ENCODE results near the gene LY6G5C. TPM values are rescaled to one million over a fixed set of nuclear protein-coding genes. Genes with fewer than 3 reads are reported as not detected.

Gene LY6G5C
- total and polyA plus RNA-seq, 9 of the 15 experiments (the other 6 are each of a cell fraction or from before 2014, with no cell fraction given): 0.10 to 0.67 (median 0.46) TPM; not detected in 4

DNA sequence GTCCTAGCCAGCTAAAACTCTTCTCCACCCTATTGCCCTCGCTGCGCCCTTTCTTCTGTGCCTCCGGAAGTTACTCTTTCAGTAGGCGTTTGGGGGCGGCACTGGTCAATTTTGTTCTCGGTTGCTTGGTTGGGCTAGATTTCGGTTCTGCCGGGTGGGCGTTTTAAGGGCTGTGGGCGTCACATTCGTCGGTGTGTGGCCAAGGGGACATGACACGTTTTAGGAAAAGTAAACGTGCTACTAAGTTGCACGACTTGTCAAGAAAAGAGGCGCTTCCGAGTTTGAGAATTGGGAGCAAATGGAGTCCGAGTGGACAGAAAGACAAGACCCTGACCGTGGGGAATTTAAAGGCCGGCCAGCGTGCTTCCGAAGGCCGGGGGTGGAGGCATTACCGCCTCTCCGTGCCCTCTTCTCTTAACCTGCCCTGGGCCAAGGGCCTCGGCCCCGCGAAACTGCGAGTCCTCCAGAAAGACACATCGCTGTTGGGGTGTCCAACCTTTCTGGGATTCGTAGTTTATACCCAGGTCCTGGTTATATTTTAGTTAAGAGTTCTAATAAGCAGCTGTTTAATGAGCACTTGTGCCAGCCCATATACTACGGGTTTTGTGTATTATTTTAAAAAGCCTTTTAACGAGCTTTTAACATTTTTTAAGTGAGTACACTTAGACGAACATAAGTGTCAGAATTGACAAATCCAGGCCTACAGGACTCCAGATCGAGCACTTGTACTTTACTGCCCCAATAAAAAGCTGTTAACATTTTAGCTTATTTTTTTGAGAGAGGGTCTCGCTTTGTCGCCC is 27.7 kb downstream of the LY6G5C start (continued):
- TF ChIP-seq, protein P1, sequence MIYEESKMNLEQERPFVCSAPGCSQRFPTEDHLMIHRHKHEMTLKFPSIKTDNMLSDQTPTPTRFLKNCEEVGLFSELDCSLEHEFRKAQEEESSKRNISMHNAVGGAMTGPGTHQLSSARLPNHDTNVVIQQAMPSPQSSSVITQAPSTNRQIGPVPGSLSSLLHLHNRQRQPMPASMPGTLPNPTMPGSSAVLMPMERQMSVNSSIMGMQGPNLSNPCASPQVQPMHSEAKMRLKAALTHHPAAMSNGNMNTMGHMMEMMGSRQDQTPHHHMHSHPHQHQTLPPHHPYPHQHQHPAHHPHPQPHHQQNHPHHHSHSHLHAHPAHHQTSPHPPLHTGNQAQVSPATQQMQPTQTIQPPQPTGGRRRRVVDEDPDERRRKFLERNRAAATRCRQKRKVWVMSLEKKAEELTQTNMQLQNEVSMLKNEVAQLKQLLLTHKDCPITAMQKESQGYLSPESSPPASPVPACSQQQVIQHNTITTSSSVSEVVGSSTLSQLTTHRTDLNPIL (CRISPR knock-in tag; IDR thresholded peaks at IDR 0.05): no peak
- TF ChIP-seq, protein P2, sequence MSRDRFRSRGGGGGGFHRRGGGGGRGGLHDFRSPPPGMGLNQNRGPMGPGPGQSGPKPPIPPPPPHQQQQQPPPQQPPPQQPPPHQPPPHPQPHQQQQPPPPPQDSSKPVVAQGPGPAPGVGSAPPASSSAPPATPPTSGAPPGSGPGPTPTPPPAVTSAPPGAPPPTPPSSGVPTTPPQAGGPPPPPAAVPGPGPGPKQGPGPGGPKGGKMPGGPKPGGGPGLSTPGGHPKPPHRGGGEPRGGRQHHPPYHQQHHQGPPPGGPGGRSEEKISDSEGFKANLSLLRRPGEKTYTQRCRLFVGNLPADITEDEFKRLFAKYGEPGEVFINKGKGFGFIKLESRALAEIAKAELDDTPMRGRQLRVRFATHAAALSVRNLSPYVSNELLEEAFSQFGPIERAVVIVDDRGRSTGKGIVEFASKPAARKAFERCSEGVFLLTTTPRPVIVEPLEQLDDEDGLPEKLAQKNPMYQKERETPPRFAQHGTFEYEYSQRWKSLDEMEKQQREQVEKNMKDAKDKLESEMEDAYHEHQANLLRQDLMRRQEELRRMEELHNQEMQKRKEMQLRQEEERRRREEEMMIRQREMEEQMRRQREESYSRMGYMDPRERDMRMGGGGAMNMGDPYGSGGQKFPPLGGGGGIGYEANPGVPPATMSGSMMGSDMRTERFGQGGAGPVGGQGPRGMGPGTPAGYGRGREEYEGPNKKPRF (IDR thresholded peaks at IDR 0.05; ENCODE audit: low read depth, low read length): no peak
- peak; percentile 78 for TF ChIP-seq GTF2A2 (tag; IDR thresholded peaks at IDR 0.05)
- TF ChIP-seq, protein P3, sequence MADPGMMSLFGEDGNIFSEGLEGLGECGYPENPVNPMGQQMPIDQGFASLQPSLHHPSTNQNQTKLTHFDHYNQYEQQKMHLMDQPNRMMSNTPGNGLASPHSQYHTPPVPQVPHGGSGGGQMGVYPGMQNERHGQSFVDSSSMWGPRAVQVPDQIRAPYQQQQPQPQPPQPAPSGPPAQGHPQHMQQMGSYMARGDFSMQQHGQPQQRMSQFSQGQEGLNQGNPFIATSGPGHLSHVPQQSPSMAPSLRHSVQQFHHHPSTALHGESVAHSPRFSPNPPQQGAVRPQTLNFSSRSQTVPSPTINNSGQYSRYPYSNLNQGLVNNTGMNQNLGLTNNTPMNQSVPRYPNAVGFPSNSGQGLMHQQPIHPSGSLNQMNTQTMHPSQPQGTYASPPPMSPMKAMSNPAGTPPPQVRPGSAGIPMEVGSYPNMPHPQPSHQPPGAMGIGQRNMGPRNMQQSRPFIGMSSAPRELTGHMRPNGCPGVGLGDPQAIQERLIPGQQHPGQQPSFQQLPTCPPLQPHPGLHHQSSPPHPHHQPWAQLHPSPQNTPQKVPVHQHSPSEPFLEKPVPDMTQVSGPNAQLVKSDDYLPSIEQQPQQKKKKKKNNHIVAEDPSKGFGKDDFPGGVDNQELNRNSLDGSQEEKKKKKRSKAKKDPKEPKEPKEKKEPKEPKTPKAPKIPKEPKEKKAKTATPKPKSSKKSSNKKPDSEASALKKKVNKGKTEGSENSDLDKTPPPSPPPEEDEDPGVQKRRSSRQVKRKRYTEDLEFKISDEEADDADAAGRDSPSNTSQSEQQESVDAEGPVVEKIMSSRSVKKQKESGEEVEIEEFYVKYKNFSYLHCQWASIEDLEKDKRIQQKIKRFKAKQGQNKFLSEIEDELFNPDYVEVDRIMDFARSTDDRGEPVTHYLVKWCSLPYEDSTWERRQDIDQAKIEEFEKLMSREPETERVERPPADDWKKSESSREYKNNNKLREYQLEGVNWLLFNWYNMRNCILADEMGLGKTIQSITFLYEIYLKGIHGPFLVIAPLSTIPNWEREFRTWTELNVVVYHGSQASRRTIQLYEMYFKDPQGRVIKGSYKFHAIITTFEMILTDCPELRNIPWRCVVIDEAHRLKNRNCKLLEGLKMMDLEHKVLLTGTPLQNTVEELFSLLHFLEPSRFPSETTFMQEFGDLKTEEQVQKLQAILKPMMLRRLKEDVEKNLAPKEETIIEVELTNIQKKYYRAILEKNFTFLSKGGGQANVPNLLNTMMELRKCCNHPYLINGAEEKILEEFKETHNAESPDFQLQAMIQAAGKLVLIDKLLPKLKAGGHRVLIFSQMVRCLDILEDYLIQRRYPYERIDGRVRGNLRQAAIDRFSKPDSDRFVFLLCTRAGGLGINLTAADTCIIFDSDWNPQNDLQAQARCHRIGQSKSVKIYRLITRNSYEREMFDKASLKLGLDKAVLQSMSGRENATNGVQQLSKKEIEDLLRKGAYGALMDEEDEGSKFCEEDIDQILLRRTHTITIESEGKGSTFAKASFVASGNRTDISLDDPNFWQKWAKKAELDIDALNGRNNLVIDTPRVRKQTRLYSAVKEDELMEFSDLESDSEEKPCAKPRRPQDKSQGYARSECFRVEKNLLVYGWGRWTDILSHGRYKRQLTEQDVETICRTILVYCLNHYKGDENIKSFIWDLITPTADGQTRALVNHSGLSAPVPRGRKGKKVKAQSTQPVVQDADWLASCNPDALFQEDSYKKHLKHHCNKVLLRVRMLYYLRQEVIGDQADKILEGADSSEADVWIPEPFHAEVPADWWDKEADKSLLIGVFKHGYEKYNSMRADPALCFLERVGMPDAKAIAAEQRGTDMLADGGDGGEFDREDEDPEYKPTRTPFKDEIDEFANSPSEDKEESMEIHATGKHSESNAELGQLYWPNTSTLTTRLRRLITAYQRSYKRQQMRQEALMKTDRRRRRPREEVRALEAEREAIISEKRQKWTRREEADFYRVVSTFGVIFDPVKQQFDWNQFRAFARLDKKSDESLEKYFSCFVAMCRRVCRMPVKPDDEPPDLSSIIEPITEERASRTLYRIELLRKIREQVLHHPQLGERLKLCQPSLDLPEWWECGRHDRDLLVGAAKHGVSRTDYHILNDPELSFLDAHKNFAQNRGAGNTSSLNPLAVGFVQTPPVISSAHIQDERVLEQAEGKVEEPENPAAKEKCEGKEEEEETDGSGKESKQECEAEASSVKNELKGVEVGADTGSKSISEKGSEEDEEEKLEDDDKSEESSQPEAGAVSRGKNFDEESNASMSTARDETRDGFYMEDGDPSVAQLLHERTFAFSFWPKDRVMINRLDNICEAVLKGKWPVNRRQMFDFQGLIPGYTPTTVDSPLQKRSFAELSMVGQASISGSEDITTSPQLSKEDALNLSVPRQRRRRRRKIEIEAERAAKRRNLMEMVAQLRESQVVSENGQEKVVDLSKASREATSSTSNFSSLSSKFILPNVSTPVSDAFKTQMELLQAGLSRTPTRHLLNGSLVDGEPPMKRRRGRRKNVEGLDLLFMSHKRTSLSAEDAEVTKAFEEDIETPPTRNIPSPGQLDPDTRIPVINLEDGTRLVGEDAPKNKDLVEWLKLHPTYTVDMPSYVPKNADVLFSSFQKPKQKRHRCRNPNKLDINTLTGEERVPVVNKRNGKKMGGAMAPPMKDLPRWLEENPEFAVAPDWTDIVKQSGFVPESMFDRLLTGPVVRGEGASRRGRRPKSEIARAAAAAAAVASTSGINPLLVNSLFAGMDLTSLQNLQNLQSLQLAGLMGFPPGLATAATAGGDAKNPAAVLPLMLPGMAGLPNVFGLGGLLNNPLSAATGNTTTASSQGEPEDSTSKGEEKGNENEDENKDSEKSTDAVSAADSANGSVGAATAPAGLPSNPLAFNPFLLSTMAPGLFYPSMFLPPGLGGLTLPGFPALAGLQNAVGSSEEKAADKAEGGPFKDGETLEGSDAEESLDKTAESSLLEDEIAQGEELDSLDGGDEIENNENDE (IDR thresholded peaks at IDR 0.05; ENCODE audit: low read depth, low read length): no peak
- TF ChIP-seq, protein P4, sequence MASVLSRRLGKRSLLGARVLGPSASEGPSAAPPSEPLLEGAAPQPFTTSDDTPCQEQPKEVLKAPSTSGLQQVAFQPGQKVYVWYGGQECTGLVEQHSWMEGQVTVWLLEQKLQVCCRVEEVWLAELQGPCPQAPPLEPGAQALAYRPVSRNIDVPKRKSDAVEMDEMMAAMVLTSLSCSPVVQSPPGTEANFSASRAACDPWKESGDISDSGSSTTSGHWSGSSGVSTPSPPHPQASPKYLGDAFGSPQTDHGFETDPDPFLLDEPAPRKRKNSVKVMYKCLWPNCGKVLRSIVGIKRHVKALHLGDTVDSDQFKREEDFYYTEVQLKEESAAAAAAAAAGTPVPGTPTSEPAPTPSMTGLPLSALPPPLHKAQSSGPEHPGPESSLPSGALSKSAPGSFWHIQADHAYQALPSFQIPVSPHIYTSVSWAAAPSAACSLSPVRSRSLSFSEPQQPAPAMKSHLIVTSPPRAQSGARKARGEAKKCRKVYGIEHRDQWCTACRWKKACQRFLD (CRISPR knock-in tag; IDR thresholded peaks at IDR 0.05): no peak
- no peak for TF ChIP-seq ZNF217 (CRISPR knock-in tag; IDR thresholded peaks at IDR 0.05)
- no peak for TF ChIP-seq ZNF436 (CRISPR knock-in tag; IDR thresholded peaks at IDR 0.05)
- no peak for TF ChIP-seq ZNF239 (CRISPR knock-in tag; IDR thresholded peaks at IDR 0.05)
- peak; percentile 56; the same call in 1 of the 2 replicates for TF ChIP-seq PHB (CRISPR knock-in tag; IDR thresholded peaks at IDR 0.05)
- no peak for TF ChIP-seq ZNF699 (CRISPR knock-in tag; IDR thresholded peaks at IDR 0.05; ENCODE audit: insufficient replicate concordance)
